Thyroid gland (tissue), 4 donors: ENCODE measurements around the gene CD59.
"Not testable (repeated sequence)": the region's sequence is repeated elsewhere in the genome, so short reads cannot be mapped to it uniquely, and the experiment has no call there.

Source experiments
- POLR2A ChIP-seq, 2 donors: fragments of 450-650 bp; IDR thresholded peaks; one replicate each; pipeline ENCODE4 v1.6.1; 2017; ENCODE audit warnings: antibody characterized with exemption in 2 of 2, mild to moderate bottlenecking in 2 of 2, moderate library complexity in 1 of 2
- TF ChIP-seq, protein P1 (sequence below), 6 experiments: fragments of 200-600 bp in 3 of 6; fragments of 450-650 bp in 3 of 6; sonication (generic) in 3 of 6; IDR thresholded peaks; one replicate each; pipeline ENCODE4 v1.5.1; 2016 to 2019; ENCODE audit warnings: antibody characterized with exemption in 6 of 6, mild to moderate bottlenecking in 2 of 6, inconsistent platforms in 1 of 6, moderate library complexity in 1 of 6

- TF ChIP-seq, protein P1, sequence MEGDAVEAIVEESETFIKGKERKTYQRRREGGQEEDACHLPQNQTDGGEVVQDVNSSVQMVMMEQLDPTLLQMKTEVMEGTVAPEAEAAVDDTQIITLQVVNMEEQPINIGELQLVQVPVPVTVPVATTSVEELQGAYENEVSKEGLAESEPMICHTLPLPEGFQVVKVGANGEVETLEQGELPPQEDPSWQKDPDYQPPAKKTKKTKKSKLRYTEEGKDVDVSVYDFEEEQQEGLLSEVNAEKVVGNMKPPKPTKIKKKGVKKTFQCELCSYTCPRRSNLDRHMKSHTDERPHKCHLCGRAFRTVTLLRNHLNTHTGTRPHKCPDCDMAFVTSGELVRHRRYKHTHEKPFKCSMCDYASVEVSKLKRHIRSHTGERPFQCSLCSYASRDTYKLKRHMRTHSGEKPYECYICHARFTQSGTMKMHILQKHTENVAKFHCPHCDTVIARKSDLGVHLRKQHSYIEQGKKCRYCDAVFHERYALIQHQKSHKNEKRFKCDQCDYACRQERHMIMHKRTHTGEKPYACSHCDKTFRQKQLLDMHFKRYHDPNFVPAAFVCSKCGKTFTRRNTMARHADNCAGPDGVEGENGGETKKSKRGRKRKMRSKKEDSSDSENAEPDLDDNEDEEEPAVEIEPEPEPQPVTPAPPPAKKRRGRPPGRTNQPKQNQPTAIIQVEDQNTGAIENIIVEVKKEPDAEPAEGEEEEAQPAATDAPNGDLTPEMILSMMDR (IDR thresholded peaks at IDR 0.05), result not testable (repeated sequence)
- TF ChIP-seq POLR2A (IDR thresholded peaks at IDR 0.05), result not testable (repeated sequence)
Observed at GRCh38 chr11:33661526-33661925, 74.7 kb downstream of the CD59 start.
